Muscle layer of colon (tissue), 2 donors: ENCODE measurements around the gene NUMBL.
"Not testable (repeated sequence)": the region's sequence is repeated elsewhere in the genome, so short reads cannot be mapped to it uniquely, and the experiment has no call there.

ENCODE experiments used
- H3K27ac ChIP-seq: one replicate; pipeline ENCODE4 v1.7.0; 2013; ENCODE audit warnings: low read depth, mild to moderate bottlenecking, low read length, moderate library complexity
- H3K27me3 ChIP-seq, 2 donors: one replicate each; pipeline ENCODE4 v1.7.0; 2013; ENCODE audit warnings: low read length in 2 of 2, mild to moderate bottlenecking in 2 of 2; ENCODE audit not compliant: insufficient read depth in 2 of 2, control insufficient read depth in 1 of 2
- H3K36me3 ChIP-seq: one replicate; pipeline ENCODE4 v1.7.0; 2013; ENCODE audit warnings: mild to moderate bottlenecking, low read length; ENCODE audit not compliant: insufficient read depth
- H3K4me1 ChIP-seq: one replicate; pipeline ENCODE4 v1.7.0; 2013; ENCODE audit warnings: mild to moderate bottlenecking, low read length; ENCODE audit not compliant: insufficient read depth
- H3K4me3 ChIP-seq, 2 donors: one replicate each; pipeline ENCODE4 v1.7.0; 2013; ENCODE audit warnings: low read length in 2 of 2, low read depth in 1 of 2, mild to moderate bottlenecking in 1 of 2, moderate library complexity in 1 of 2
- H3K9ac ChIP-seq: one replicate; pipeline ENCODE4 v1.7.0; 2013; ENCODE audit warnings: low read length
- H3K9me3 ChIP-seq: one replicate; pipeline ENCODE4 v1.7.0; 2013; ENCODE audit warnings: mild to moderate bottlenecking, low read length
- donor health status: abdominal sarcoma.
- donor health status: Adenocarcinoma of cecum.

The NUMBL gene

GRCh38 chr19:40690050-40690692 lies at the start of gene NUMBL:
Gene NUMBL (minus strand): TSS chr19:40690651. CDS start chr19:40690483, 168 bp downstream.
- Histone ChIP-seq H3K27me3 (no peaks in the 10 kb centered on the region), H3K9me3 (no peaks in the 10 kb centered on the region), H3K36me3 (peaks cover 37% of the 10 kb centered on the region), H3K4me1 (peaks cover 27% of the 10 kb centered on the region), H3K4me3 (peak within 1 kb of the TSS; percentile 80 to 91), H3K9ac (peak within 1 kb of the TSS; percentile 90), H3K27ac (peak within 1 kb of the TSS; percentile 94)

- no peak overlapping the region for H3K4me3 ChIP-seq
- no peak overlapping the region for H3K27ac ChIP-seq
- peaks cover 37% of the 10 kb centered on the region for H3K36me3 ChIP-seq
- H3K9ac ChIP-seq = no peak overlapping the region
- H3K9me3 ChIP-seq = no peaks in the 10 kb centered on the region
- no peaks in the 10 kb centered on the region for H3K4me1 ChIP-seq
- H3K27me3 ChIP-seq = no peaks in the 10 kb centered on the region
These were observed 48.8 kb upstream of the NUMBL start for GRCh38 chr19:40739030-40739839.

- Histone ChIP-seq H3K9ac (no peak overlapping the region), H3K4me1 (no peaks in the 10 kb centered on the region), H3K36me3 (peaks cover 53% of the 10 kb centered on the region), H3K27me3 (no peaks in the 10 kb centered on the region), H3K9me3 (no peaks in the 10 kb centered on the region), H3K4me3 (no peak overlapping the region), H3K27ac (no peak overlapping the region)
These were observed 46.7 kb upstream of the NUMBL start for GRCh38 chr19:40737102-40737644.

- Histone ChIP-seq H3K9ac (no peak overlapping the region), H3K36me3 (peaks cover 53% of the 10 kb centered on the region), H3K27ac (no peak overlapping the region), H3K4me3 (no peak overlapping the region), H3K27me3 (no peaks in the 10 kb centered on the region), H3K4me1 (no peaks in the 10 kb centered on the region), H3K9me3 (no peaks in the 10 kb centered on the region)
These were observed 46.2 kb upstream of the NUMBL start for GRCh38 chr19:40736661-40737060.

- no peak overlapping the region for H3K27ac ChIP-seq
- H3K27me3 ChIP-seq = no peaks in the 10 kb centered on the region
- H3K36me3 ChIP-seq = peaks cover 64% of the 10 kb centered on the region
- H3K4me1 ChIP-seq = no peaks in the 10 kb centered on the region
- H3K4me3 ChIP-seq = no peak overlapping the region
- H3K9me3 ChIP-seq = no peaks in the 10 kb centered on the region
- H3K9ac ChIP-seq = no peak overlapping the region
These were observed 44.7 kb upstream of the NUMBL start for GRCh38 chr19:40735013-40735771.

- Histone ChIP-seq H3K9me3 (no peaks in the 10 kb centered on the region), H3K4me1 (no peaks in the 10 kb centered on the region), H3K27me3 (no peaks in the 10 kb centered on the region), H3K9ac (no peak overlapping the region), H3K36me3 (peaks cover 74% of the 10 kb centered on the region), H3K27ac (no peak overlapping the region), H3K4me3 (no peak overlapping the region)
These were observed 42.7 kb upstream of the NUMBL start for GRCh38 chr19:40733149-40733548.

- H3K27me3 ChIP-seq, H3K9ac ChIP-seq, H3K4me1 ChIP-seq, H3K4me3 ChIP-seq, H3K9me3 ChIP-seq, H3K27ac ChIP-seq: not testable (repeated sequence)
- peaks cover 78% of the 10 kb centered on the region for H3K36me3 ChIP-seq
These were observed 41.9 kb upstream of the NUMBL start for GRCh38 chr19:40732304-40732703.

- not testable (repeated sequence) for H3K4me3 ChIP-seq, H3K27ac ChIP-seq, H3K9ac ChIP-seq, H3K27me3 ChIP-seq, H3K9me3 ChIP-seq, H3K4me1 ChIP-seq
- H3K36me3 ChIP-seq = peaks cover 72% of the 10 kb centered on the region
These were observed 39.6 kb upstream of the NUMBL start for GRCh38 chr19:40730065-40730464.

GRCh38 chr19:40726279-40726678 lies 35.8 kb upstream of the NUMBL start:
- Histone ChIP-seq H3K27me3 (no peaks in the 10 kb centered on the region), H3K36me3 (peaks cover 56% of the 10 kb centered on the region), H3K4me3 (no peak overlapping the region), H3K9me3 (no peaks in the 10 kb centered on the region), H3K27ac (no peak overlapping the region), H3K4me1 (peaks cover 11% of the 10 kb centered on the region), H3K9ac (no peak overlapping the region)

- Histone ChIP-seq H3K9me3 (no peaks in the 10 kb centered on the region), H3K9ac (no peak overlapping the region), H3K36me3 (peaks cover 49% of the 10 kb centered on the region), H3K4me1 (peaks cover 26% of the 10 kb centered on the region), H3K4me3 (no peak overlapping the region), H3K27me3 (no peaks in the 10 kb centered on the region), H3K27ac (no peak overlapping the region)
These were observed 34.4 kb upstream of the NUMBL start for GRCh38 chr19:40724855-40725254.

- Histone ChIP-seq H3K4me1 (peaks cover 31% of the 10 kb centered on the region), H3K9ac (no peak overlapping the region), H3K27me3 (no peaks in the 10 kb centered on the region), H3K36me3 (peaks cover 45% of the 10 kb centered on the region), H3K4me3 (no peak overlapping the region), H3K27ac (no peak overlapping the region), H3K9me3 (no peaks in the 10 kb centered on the region)
These were observed 33.9 kb upstream of the NUMBL start for GRCh38 chr19:40724315-40724714.
